IPS-15b (cell line): ENCODE data around the gene MYO1D.

ENCODE experiments used
- H3K27me3 ChIP-seq: one replicate; pipeline ENCODE4 v1.6.1; 2013; ENCODE audit warnings: low read length; ENCODE audit not compliant: control insufficient read depth, insufficient read depth
- H3K36me3 ChIP-seq: one replicate; pipeline ENCODE4 v1.6.1; 2013; ENCODE audit warnings: low read length; ENCODE audit not compliant: control insufficient read depth, insufficient read depth
- H3K4me1 ChIP-seq: one replicate; pipeline ENCODE4 v1.6.1; 2013; ENCODE audit warnings: mild to moderate bottlenecking, low read length; ENCODE audit not compliant: control insufficient read depth, insufficient read depth
- H3K4me3 ChIP-seq: one replicate; pipeline ENCODE4 v1.5.1; 2013; ENCODE audit warnings: low read depth, low read length
- H3K9ac ChIP-seq: one replicate; pipeline ENCODE4 v1.6.1; 2013; ENCODE audit warnings: low read depth, mild to moderate bottlenecking, low read length
- H3K9me3 ChIP-seq: one replicate; pipeline ENCODE4 v1.6.1; 2013; ENCODE audit warnings: mild to moderate bottlenecking, low read length; ENCODE audit not compliant: control insufficient read depth, insufficient read depth

MYO1D gene

GRCh38 chr17:32713081-32713480 is 163.8 kb downstream of the MYO1D start:
- Histone ChIP-seq H3K4me1 (no peaks in the 10 kb centered on the region), H3K9me3 (no peaks in the 10 kb centered on the region), H3K4me3 (no peak overlapping the region), H3K9ac (no peak overlapping the region), H3K36me3 (no peaks in the 10 kb centered on the region), H3K27me3 (no peaks in the 10 kb centered on the region)

GRCh38 chr17:32709562-32709961 is 167.4 kb downstream of the MYO1D start:
- Histone ChIP-seq H3K9ac (no peak overlapping the region), H3K4me3 (no peak overlapping the region), H3K27me3 (no peaks in the 10 kb centered on the region), H3K9me3 (no peaks in the 10 kb centered on the region), H3K4me1 (no peaks in the 10 kb centered on the region), H3K36me3 (no peaks in the 10 kb centered on the region)

- Histone ChIP-seq H3K9ac (no peak overlapping the region), H3K4me3 (no peak overlapping the region), H3K36me3 (no peaks in the 10 kb centered on the region), H3K27me3 (no peaks in the 10 kb centered on the region), H3K9me3 (no peaks in the 10 kb centered on the region), H3K4me1 (no peaks in the 10 kb centered on the region)
These were observed 175.1 kb downstream of the MYO1D start for GRCh38 chr17:32701871-32702270.

- no peak overlapping the region for H3K4me3 ChIP-seq
- no peaks in the 10 kb centered on the region for H3K9me3 ChIP-seq
- H3K9ac ChIP-seq, result no peak overlapping the region
- no peaks in the 10 kb centered on the region for H3K36me3 ChIP-seq
- H3K4me1 ChIP-seq, result no peaks in the 10 kb centered on the region
- H3K27me3 ChIP-seq, result no peaks in the 10 kb centered on the region
These were observed 177.7 kb downstream of the MYO1D start for GRCh38 chr17:32699247-32699646.

- Histone ChIP-seq H3K4me3 (no peak overlapping the region), H3K9ac (no peak overlapping the region), H3K36me3 (no peaks in the 10 kb centered on the region)
These were observed 178.9 kb downstream of the MYO1D start for GRCh38 chr17:32697728-32698625.

GRCh38 chr17:32696426-32696825 is 180.5 kb downstream of the MYO1D start:
- H3K4me3 ChIP-seq, result no peak overlapping the region
- H3K9ac ChIP-seq, result no peak overlapping the region
- H3K4me1 ChIP-seq, result no peaks in the 10 kb centered on the region
- no peaks in the 10 kb centered on the region for H3K36me3 ChIP-seq
- H3K27me3 ChIP-seq, result no peaks in the 10 kb centered on the region
- H3K9me3 ChIP-seq, result no peaks in the 10 kb centered on the region

More at GRCh38 chr17:32697728-32698625, 178.9 kb downstream of the MYO1D start:
- H3K4me1 ChIP-seq, result no peaks in the 10 kb centered on the region
- no peaks in the 10 kb centered on the region for H3K9me3 ChIP-seq
- H3K27me3 ChIP-seq, result no peaks in the 10 kb centered on the region

- H3K27me3 ChIP-seq, result no peaks in the 10 kb centered on the region
- no peaks in the 10 kb centered on the region for H3K36me3 ChIP-seq
- no peaks in the 10 kb centered on the region for H3K4me1 ChIP-seq
- H3K9me3 ChIP-seq, result no peaks in the 10 kb centered on the region
- no peak overlapping the region for H3K9ac ChIP-seq
- H3K4me3 ChIP-seq, result no peak overlapping the region
These were observed 181.1 kb downstream of the MYO1D start for GRCh38 chr17:32695864-32696263.

- Histone ChIP-seq H3K4me1 (no peaks in the 10 kb centered on the region), H3K9me3 (no peaks in the 10 kb centered on the region), H3K36me3 (no peaks in the 10 kb centered on the region), H3K4me3 (no peak overlapping the region), H3K27me3 (no peaks in the 10 kb centered on the region), H3K9ac (no peak overlapping the region)
These were observed 183.6 kb downstream of the MYO1D start for GRCh38 chr17:32693194-32693897.

GRCh38 chr17:32692179-32692578 is 184.7 kb downstream of the MYO1D start:
- no peaks in the 10 kb centered on the region for H3K4me1 ChIP-seq
- H3K36me3 ChIP-seq, result no peaks in the 10 kb centered on the region
- H3K27me3 ChIP-seq, result no peaks in the 10 kb centered on the region
- no peak overlapping the region for H3K9ac ChIP-seq
- no peaks in the 10 kb centered on the region for H3K9me3 ChIP-seq
- H3K4me3 ChIP-seq, result no peak overlapping the region

- no peak overlapping the region for H3K9ac ChIP-seq
- H3K9me3 ChIP-seq, result no peaks in the 10 kb centered on the region
- no peaks in the 10 kb centered on the region for H3K27me3 ChIP-seq
- H3K36me3 ChIP-seq, result no peaks in the 10 kb centered on the region
- H3K4me3 ChIP-seq, result no peak overlapping the region
- H3K4me1 ChIP-seq, result no peaks in the 10 kb centered on the region
These were observed 187.6 kb downstream of the MYO1D start for GRCh38 chr17:32689348-32689747.

GRCh38 chr17:32688221-32688620 is 188.7 kb downstream of the MYO1D start:
- Histone ChIP-seq H3K9me3 (no peaks in the 10 kb centered on the region), H3K4me3 (no peak overlapping the region), H3K36me3 (no peaks in the 10 kb centered on the region), H3K4me1 (no peaks in the 10 kb centered on the region), H3K27me3 (no peaks in the 10 kb centered on the region), H3K9ac (no peak overlapping the region)
